ENCODE results near the gene TTC28. TPM values are rescaled to one million over a fixed set of nuclear protein-coding genes. Genes with fewer than 3 reads are reported as not detected.

The TTC28 gene
- total and polyA plus RNA-seq, 2 donors (not counting 3 experiments of a cell fraction or from before 2014, with no cell fraction given): 16.5 to 51.1 TPM

DNA sequence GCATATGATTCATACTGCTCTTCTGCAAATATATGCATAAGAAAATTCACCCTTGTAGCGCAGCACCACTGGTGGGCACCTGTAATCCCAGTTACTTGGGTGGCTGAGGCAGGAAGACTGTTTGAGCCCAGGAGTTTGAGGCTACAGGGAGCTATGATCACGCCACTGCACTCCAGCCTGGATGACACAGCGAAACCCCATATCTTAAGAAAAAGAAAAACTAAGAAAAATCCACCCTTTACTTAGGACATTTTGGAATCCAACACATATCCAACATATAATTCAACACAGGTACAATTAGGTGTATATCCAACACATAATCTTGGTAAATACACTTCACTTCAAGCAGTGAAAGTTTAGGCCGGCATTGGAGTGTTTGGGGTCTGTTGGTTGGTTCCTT, 505.1 kb downstream of the TTC28 start:
- Histone ChIP-seq H3K4me1 (ENCODE audit: control insufficient read depth, extremely low read depth, insufficient read depth, low read length) (peaks cover 8% of the 10 kb centered on the region), H2AFZ (ENCODE audit: low read depth, low read length) (no peak overlapping the region), H3K79me2 (ENCODE audit: control insufficient read depth, insufficient read depth, low read length) (no peaks in the 10 kb centered on the region), H3K27ac (ENCODE audit: insufficient read depth, low read depth, low read length) (no peak overlapping the region), H3K9me3 (replicated peaks; ENCODE audit: control insufficient read depth, insufficient read depth, low read length) (no peaks in the 10 kb centered on the region), H4K20me1 (replicated peaks; ENCODE audit: control insufficient read depth, extremely low read depth, insufficient read depth, low read length) (no peaks in the 10 kb centered on the region), H3K36me3 (ENCODE audit: control insufficient read depth in 2 of 2, extremely low read depth in 1 of 2, insufficient read depth in 2 of 2, low read length in 2 of 2) (no peaks in the 10 kb centered on the region), H3K9me1 (replicated peaks; ENCODE audit: control insufficient read depth, extremely low read depth, insufficient read depth, low read length) (no peaks in the 10 kb centered on the region), H3K9ac (replicated peaks; ENCODE audit: extremely low read depth, insufficient read depth, low read length) (no peak overlapping the region), H3K4me3 (replicated peaks in 1 of 3; ENCODE audit: insufficient read depth in 1 of 3, low read depth in 1 of 3, low read length in 3 of 3) (no peak overlapping the region), H3K4me2 (ENCODE audit: insufficient read depth, low read length) (no peak overlapping the region), H3K27me3 (ENCODE audit: control insufficient read depth in 2 of 2, insufficient read depth in 2 of 2, low read length in 2 of 2) (no peaks in the 10 kb centered on the region)
- intact Hi-C loops (cut with micrococcal nuclease) (no loop called here), dilution Hi-C loops (cut with MboI; ENCODE audit: extremely low pct_ligation_motif_present, low sequenced_read_pairs) (no loop called here)
- FAIRE-seq (no peak), DNase-seq (ENCODE audit: low read depth, low spot score) (no peak)
- TF ChIP-seq EZH2 (IDR thresholded peaks at IDR 0.05; ENCODE audit: borderline replicate concordance, low read depth, low read length, severe bottlenecking) (no peak), POLR2A (IDR thresholded peaks at IDR 0.05; ENCODE audit: low read depth, low read length) (no peak), POLR2AphosphoS5 (IDR thresholded peaks at IDR 0.05; ENCODE audit: insufficient read depth, low read depth, low read length) (no peak)
- TF ChIP-seq, protein P1, sequence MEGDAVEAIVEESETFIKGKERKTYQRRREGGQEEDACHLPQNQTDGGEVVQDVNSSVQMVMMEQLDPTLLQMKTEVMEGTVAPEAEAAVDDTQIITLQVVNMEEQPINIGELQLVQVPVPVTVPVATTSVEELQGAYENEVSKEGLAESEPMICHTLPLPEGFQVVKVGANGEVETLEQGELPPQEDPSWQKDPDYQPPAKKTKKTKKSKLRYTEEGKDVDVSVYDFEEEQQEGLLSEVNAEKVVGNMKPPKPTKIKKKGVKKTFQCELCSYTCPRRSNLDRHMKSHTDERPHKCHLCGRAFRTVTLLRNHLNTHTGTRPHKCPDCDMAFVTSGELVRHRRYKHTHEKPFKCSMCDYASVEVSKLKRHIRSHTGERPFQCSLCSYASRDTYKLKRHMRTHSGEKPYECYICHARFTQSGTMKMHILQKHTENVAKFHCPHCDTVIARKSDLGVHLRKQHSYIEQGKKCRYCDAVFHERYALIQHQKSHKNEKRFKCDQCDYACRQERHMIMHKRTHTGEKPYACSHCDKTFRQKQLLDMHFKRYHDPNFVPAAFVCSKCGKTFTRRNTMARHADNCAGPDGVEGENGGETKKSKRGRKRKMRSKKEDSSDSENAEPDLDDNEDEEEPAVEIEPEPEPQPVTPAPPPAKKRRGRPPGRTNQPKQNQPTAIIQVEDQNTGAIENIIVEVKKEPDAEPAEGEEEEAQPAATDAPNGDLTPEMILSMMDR (IDR thresholded peaks at IDR 0.05; ENCODE audit: extremely low read depth in 1 of 2, insufficient read depth in 1 of 2, low read depth in 1 of 2, low read length in 2 of 2): no peak
- POLR2A ChIA-PET: no interaction called here
- CTCF ChIA-PET: no interaction called here
- no TSS peak for BruUV-seq (replicated peaks)

GRCh38 chr22:28172892-28173670, 506.6 kb downstream of the TTC28 start:
- dilution Hi-C loops (cut with MboI; ENCODE audit: extremely low pct_ligation_motif_present, low sequenced_read_pairs): no loop called here

More at GRCh38 chr22:28172892-28173670, 506.6 kb downstream of the TTC28 start:
- TF ChIP-seq MYC (IDR thresholded peaks at IDR 0.05; ENCODE audit: low read depth, low read length): no peak
- peak; percentile 77 for TF ChIP-seq GATA2 (IDR thresholded peaks at IDR 0.05; ENCODE audit: insufficient read depth, insufficient read length, low read depth, low read length)
- peak; percentile 15 for TF ChIP-seq FOS (IDR thresholded peaks at IDR 0.05; ENCODE audit: borderline replicate concordance, insufficient read depth, low read length)
- TF ChIP-seq, protein P1 (IDR thresholded peaks at IDR 0.05; ENCODE audit: extremely low read depth in 1 of 2, insufficient read depth in 1 of 2, low read depth in 1 of 2, low read length in 2 of 2): no peak
- TF ChIP-seq POLR2AphosphoS5 (IDR thresholded peaks at IDR 0.05; ENCODE audit: insufficient read depth, low read depth, low read length): no peak
- peaks cover 8% of the 10 kb centered on the region for H3K4me1 ChIP-seq (ENCODE audit: control insufficient read depth, extremely low read depth, insufficient read depth, low read length)
- no peak overlapping the region for H2AFZ ChIP-seq (ENCODE audit: low read depth, low read length)
- no peaks in the 10 kb centered on the region for H4K20me1 ChIP-seq (replicated peaks; ENCODE audit: control insufficient read depth, extremely low read depth, insufficient read depth, low read length)
- H3K9ac ChIP-seq (replicated peaks; ENCODE audit: extremely low read depth, insufficient read depth, low read length): no peak overlapping the region
- intact Hi-C loops (cut with micrococcal nuclease): no loop called here
- no peaks in the 10 kb centered on the region for H3K9me3 ChIP-seq (replicated peaks; ENCODE audit: control insufficient read depth, insufficient read depth, low read length)
- H3K27me3 ChIP-seq (ENCODE audit: control insufficient read depth in 2 of 2, insufficient read depth in 2 of 2, low read length in 2 of 2): no peaks in the 10 kb centered on the region
- ChIA-PET POLR2A (interaction anchor here (1.3 kb wide), 1 partner anchor 10 kb away, joined by 3 read pairs; no protein-coding TSS in a partner anchor), CTCF (interaction anchor here (1.0 kb wide), 1 partner anchor 110 kb away, joined by 4 read pairs; no protein-coding TSS in a partner anchor)
- no peaks in the 10 kb centered on the region for H3K36me3 ChIP-seq (ENCODE audit: control insufficient read depth in 2 of 2, extremely low read depth in 1 of 2, insufficient read depth in 2 of 2, low read length in 2 of 2)
- FAIRE-seq (no peak), DNase-seq (ENCODE audit: low read depth, low spot score) (peak; percentile 32)
- no peak overlapping the region for H3K27ac ChIP-seq (ENCODE audit: insufficient read depth, low read depth, low read length)
- H3K4me3 ChIP-seq (replicated peaks in 1 of 3; ENCODE audit: insufficient read depth in 1 of 3, low read depth in 1 of 3, low read length in 3 of 3): no peak overlapping the region
- H3K9me1 ChIP-seq (replicated peaks; ENCODE audit: control insufficient read depth, extremely low read depth, insufficient read depth, low read length): no peaks in the 10 kb centered on the region
- BruUV-seq (replicated peaks): no TSS peak
- H3K4me2 ChIP-seq (ENCODE audit: insufficient read depth, low read length): peak overlapping the region; percentile 4
- no peaks in the 10 kb centered on the region for H3K79me2 ChIP-seq (ENCODE audit: control insufficient read depth, insufficient read depth, low read length)

Measured in endothelial cell of umbilical vein (primary cell).